ENCODE data around the gene GOLGA8S.

- TF ChIP-seq POLR2A (IDR thresholded peaks at IDR 0.05; ENCODE audit: low read depth, low read length) (no peak), EP300 (IDR thresholded peaks at IDR 0.05; ENCODE audit: borderline replicate concordance in 1 of 2, control insufficient read depth in 1 of 2, low read depth in 2 of 2, low read length in 2 of 2) (no peak), FOXM1 (IDR thresholded peaks at IDR 0.05; ENCODE audit: low read depth, low read length) (no peak), CTCF (IDR thresholded peaks at IDR 0.05 in 2 of 3, conservative IDR thresholded peaks at IDR 0.05 in 1 of 3; ENCODE audit: control insufficient read depth in 2 of 3, extremely low read depth in 1 of 3, insufficient read depth in 1 of 3, low read depth in 3 of 3, low read length in 3 of 3) (no peak), RAD21 (IDR thresholded peaks at IDR 0.05; ENCODE audit: insufficient read depth, low read depth, low read length) (no peak), POLR2AphosphoS5 (IDR thresholded peaks at IDR 0.05; ENCODE audit: low read length) (no peak), SP1 (IDR thresholded peaks at IDR 0.05; ENCODE audit: low read depth, low read length) (no peak), CEBPB (IDR thresholded peaks at IDR 0.05; ENCODE audit: borderline replicate concordance in 1 of 2, low read depth in 2 of 2, low read length in 2 of 2) (no peak), ETV6 (conservative IDR thresholded peaks at IDR 0.05 in 1 of 2, IDR thresholded peaks at IDR 0.05 in 1 of 2; ENCODE audit: borderline replicate concordance in 1 of 2, low read depth in 1 of 2) (no peak), CHD4 (IDR thresholded peaks at IDR 0.05) (no peak), NBN (IDR thresholded peaks at IDR 0.05) (no peak), EZH2 (IDR thresholded peaks at IDR 0.05; ENCODE audit: borderline replicate concordance, control insufficient read depth, low read depth, low read length) (no peak)
Observed at GRCh38 chr15:23402140-23402539, 47.6 kb downstream of the GOLGA8S start.
